Measurements from ENCODE around the gene CRYBA1.

The CRYBA1 gene

DNA sequence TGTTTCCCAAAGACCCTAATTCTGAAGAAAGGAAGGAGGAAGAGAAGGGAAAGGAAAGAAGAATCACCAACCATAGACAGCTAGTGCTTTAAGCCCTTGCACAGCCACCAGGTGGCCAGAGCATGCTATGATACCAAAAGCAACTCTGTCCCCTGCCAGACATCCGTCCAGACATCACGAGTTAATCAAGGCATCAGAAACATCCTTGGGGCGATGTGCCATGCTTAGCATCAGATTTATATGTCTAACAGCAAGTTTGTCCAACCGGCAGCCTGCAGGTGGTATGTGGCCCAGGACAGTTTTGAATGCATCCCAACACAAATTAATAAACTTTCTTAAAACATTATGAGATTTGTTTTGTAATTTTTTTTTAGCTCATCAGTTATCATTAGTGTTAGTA lies 2.9 kb upstream of the CRYBA1 start:
- in situ Hi-C loops (cut with HindIII; ENCODE audit: low sequenced_read_pairs), result no loop called here
- DNase-seq (ENCODE audit: low read depth, low spot score), result no peak
- H3K4me3 ChIP-seq (ENCODE audit: low read depth, low read length), result no peak overlapping the region
- TF ChIP-seq, protein P1, sequence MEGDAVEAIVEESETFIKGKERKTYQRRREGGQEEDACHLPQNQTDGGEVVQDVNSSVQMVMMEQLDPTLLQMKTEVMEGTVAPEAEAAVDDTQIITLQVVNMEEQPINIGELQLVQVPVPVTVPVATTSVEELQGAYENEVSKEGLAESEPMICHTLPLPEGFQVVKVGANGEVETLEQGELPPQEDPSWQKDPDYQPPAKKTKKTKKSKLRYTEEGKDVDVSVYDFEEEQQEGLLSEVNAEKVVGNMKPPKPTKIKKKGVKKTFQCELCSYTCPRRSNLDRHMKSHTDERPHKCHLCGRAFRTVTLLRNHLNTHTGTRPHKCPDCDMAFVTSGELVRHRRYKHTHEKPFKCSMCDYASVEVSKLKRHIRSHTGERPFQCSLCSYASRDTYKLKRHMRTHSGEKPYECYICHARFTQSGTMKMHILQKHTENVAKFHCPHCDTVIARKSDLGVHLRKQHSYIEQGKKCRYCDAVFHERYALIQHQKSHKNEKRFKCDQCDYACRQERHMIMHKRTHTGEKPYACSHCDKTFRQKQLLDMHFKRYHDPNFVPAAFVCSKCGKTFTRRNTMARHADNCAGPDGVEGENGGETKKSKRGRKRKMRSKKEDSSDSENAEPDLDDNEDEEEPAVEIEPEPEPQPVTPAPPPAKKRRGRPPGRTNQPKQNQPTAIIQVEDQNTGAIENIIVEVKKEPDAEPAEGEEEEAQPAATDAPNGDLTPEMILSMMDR (IDR thresholded peaks at IDR 0.05; ENCODE audit: low read depth, low read length), result peak; percentile 65

DNA sequence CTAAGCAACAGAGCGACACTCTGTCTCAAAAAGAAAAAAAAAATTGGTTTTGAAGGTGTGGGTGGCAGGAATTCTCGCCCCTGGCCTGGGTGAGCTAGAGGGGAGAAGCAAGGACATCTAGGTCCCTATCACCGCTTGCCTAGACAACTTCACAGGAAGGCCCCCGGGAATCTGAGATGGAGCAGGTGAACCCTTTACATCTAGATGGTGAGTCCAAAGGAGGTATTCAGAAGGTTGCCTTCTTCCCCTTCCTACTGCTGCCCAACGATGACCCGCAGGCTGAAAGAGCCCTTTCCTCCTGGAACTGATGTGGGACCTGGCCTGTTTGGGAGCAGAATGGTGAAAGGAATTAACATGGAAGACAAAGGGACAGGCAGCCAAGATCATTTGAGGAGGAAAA lies 1.3 kb upstream of the CRYBA1 start:
- in situ Hi-C loops (cut with HindIII; ENCODE audit: low sequenced_read_pairs), result no loop called here
- TF ChIP-seq, protein P1 (IDR thresholded peaks at IDR 0.05; ENCODE audit: low read depth, low read length), result no peak
- DNase-seq (ENCODE audit: low read depth, low spot score), result no peak
- no peak overlapping the region for H3K4me3 ChIP-seq (ENCODE audit: low read depth, low read length)

DNA sequence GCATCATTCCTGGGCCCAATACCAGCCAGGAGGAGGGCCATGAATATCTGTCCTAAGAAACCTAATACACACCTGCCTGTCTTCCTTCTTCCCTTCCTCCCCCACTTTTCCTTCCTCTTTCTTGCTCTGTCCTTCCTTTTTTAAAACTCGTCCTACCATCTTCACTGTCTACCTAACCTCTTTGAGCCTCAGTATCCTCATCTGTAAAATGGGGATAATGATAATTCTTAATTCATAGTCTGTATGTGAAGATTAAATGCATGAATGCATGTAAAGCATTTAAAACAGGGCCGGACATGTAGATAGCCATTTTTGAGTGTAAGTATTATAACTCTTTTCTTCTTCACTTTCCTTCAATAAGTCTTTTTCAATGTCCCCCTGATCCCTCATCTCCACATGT lies 560 bp downstream of the CRYBA1 start:
- DNase-seq (ENCODE audit: low read depth, low spot score), result no peak
- H3K4me3 ChIP-seq (ENCODE audit: low read depth, low read length), result no peak overlapping the region
- TF ChIP-seq, protein P1 (IDR thresholded peaks at IDR 0.05; ENCODE audit: low read depth, low read length), result no peak
- in situ Hi-C loops (cut with HindIII; ENCODE audit: low sequenced_read_pairs), result no loop called here

DNA sequence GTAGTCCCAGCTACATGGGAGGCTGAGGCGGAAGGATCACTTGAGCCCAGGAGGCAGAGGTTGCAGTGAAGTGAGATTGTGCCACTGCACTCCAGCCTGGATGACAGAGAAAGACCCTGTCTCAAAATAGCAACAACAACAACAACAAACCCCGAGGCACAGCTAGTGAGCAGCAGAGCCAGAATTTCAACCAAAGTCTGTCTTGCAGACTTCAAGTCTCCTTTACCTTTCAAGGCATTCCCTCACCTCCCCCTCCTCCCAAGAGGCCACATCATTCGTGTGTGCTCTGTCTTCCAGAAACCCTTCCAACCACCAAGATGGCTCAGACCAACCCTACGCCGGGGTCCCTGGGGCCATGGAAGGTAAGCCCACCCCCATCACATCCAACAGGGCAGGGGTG lies 2.2 kb downstream of the CRYBA1 start:
- no peak overlapping the region for H3K4me3 ChIP-seq (ENCODE audit: low read depth, low read length)
- TF ChIP-seq, protein P1 (IDR thresholded peaks at IDR 0.05; ENCODE audit: low read depth, low read length), result no peak
- in situ Hi-C loops (cut with HindIII; ENCODE audit: low sequenced_read_pairs), result no loop called here
- DNase-seq (ENCODE audit: low read depth, low spot score), result no peak

DNA sequence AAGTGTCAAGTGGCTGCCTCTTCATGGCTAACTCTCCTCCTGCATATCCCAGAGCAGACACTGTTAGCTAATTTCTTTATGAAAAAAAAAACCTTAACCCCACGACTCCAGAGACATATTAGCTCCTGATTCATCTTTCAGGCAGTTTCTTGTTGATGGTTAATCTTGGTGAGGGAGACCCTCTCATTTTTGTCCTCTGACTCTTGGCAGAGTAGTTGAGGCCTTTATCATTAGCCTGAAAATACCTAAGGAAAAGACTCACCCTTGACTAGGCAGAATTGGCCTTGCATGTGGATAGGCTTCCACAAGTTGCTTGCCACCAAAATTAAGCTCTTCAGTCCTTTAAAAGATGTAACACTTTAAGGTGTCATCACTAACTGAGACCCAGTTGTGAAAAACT lies 4.0 kb downstream of the CRYBA1 start:
- TF ChIP-seq, protein P1 (IDR thresholded peaks at IDR 0.05; ENCODE audit: low read depth, low read length), result no peak
- DNase-seq (ENCODE audit: low read depth, low spot score), result peak; percentile 56
- in situ Hi-C loops (cut with HindIII; ENCODE audit: low sequenced_read_pairs), result no loop called here
- H3K4me3 ChIP-seq (ENCODE audit: low read depth, low read length), result no peak overlapping the region

DNA sequence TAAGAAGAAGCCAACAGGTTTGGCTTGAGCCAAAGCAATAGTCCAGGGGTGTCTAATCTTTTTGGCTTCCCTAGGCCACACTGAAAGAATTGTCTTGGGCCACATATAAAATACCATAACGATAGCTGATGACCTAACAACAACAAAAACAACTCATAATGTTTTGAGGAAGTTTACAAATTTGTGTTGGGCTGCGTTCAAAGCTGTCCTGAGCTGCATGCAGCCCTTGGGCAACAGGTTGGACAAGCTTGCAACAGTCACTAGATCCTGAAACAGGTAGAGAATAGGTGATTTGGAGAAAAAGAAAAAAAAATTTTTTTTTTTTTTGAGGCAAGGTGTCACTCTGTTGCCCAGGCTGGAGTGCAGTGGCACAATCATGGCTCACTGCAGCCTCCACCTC lies 4.5 kb downstream of the CRYBA1 start:
- in situ Hi-C loops (cut with HindIII; ENCODE audit: low sequenced_read_pairs), result no loop called here
- TF ChIP-seq, protein P1 (IDR thresholded peaks at IDR 0.05; ENCODE audit: low read depth, low read length), result no peak
- no peak for DNase-seq (ENCODE audit: low read depth, low spot score)
- H3K4me3 ChIP-seq (ENCODE audit: low read depth, low read length), result no peak overlapping the region

Data from astrocyte of the spinal cord (primary cell).